K562 (cell line): ENCODE measurements around the gene FRYL. TPM values are rescaled to one million over a fixed set of nuclear protein-coding genes. Genes with fewer than 3 reads are reported as not detected.

ENCODE experiments used
- ATAC-seq: fragments of 200-7000 bp; cut with Tn5 transposase; 3 replicates; pipeline ENCODE4 v1.9.1; 2020; ENCODE audit warnings: moderate library complexity
- BruUV-seq: library from RNA; stranded (reverse); fragments of 400-500 nt; replicated peaks from 2 replicates; lab custom pipeline; 2021; lab: Mats Ljungman, UMichigan
- CTCF ChIA-PET: fragments of 300-600 bp; formaldehyde crosslinking; extraction: SDS; loops from one replicate; lab custom pipeline; 2021; ENCODE audit warnings: low intra/inter-chr PET ratio; lab: Yijun Ruan, JAX
- POLR2A ChIA-PET: fragments of 300-600, 350-650 bp; sonication (Branson Sonifier 250); formaldehyde crosslinking; extraction: SDS; loops from one replicate; lab custom pipeline; 2021; ENCODE audit warnings: antibody characterized with exemption, inconsistent platforms; lab: Yijun Ruan, JAX
- DNase-seq, 4 experiments: peaks; one replicate each; pipeline versions ENCODE4 v3.0.0 to v3.0.0-alpha.2; 2011 to 2018; ENCODE audit warnings: low spot score in 3 of 4, mixed read lengths in 3 of 4; ENCODE audit errors: extremely low read depth in 1 of 4
- FAIRE-seq: peaks from 2 replicates; lab custom pipeline; 2011; peaks lifted over from hg19 to GRCh38; lab: Jason Lieb, UNC
- H2AFZ ChIP-seq: 2 replicates; pipeline ENCODE4 v1.6.0; 2011; ENCODE audit warnings: low read depth, low read length, control low read depth, inconsistent platforms
- H3K27ac ChIP-seq: fragments of 200-600 bp; 3 replicates; pipeline ENCODE4 v1.8.0; 2011; ENCODE audit warnings: low read depth, mild to moderate bottlenecking, control low read depth, inconsistent platforms, low read length, moderate library complexity, mixed read lengths; ENCODE audit errors: extremely low read depth
- H3K27me3 ChIP-seq, 2 experiments: fragments of 300-600 bp in 1 of 2; 2 replicates in 1 of 2; 3 replicates in 1 of 2; pipeline versions ENCODE4 v1.6.0 to v1.8.0; 2011; ENCODE audit warnings: inconsistent platforms in 2 of 2, low read length in 2 of 2, mild to moderate bottlenecking in 1 of 2, mixed read lengths in 1 of 2, moderate library complexity in 1 of 2; ENCODE audit not compliant: control insufficient read depth in 2 of 2, insufficient read depth in 2 of 2
- H3K36me3 ChIP-seq: fragments of 300-600 bp; 3 replicates; pipeline ENCODE4 v1.8.0; 2011; ENCODE audit warnings: mild to moderate bottlenecking, low read length, inconsistent platforms; ENCODE audit not compliant: control insufficient read depth, insufficient read depth
- H3K4me1 ChIP-seq, 2 experiments: fragments of 200-600 bp in 1 of 2; replicated peaks in 1 of 2; 2 replicates in 1 of 2; 3 replicates in 1 of 2; pipeline versions ENCODE4 v1.5.1 to v1.8.0; 2011; ENCODE audit warnings: inconsistent platforms in 2 of 2, low read length in 2 of 2, mild to moderate bottlenecking in 1 of 2, mixed read lengths in 1 of 2, moderate library complexity in 1 of 2; ENCODE audit not compliant: control insufficient read depth in 2 of 2, insufficient read depth in 2 of 2
- H3K4me2 ChIP-seq: 2 replicates; pipeline ENCODE4 v1.6.1; 2011; ENCODE audit warnings: low read length, control low read depth, inconsistent platforms, mixed read lengths; ENCODE audit not compliant: insufficient read depth
- H3K4me3 ChIP-seq: fragments of 200-600 bp; sonication (generic), shearing (Covaris generic); 2 replicates; pipeline ENCODE4 v1.5.1; 2016; ENCODE audit warnings: control low read depth, inconsistent platforms
- H3K79me2 ChIP-seq: fragments of 200-600 bp; 3 replicates; pipeline ENCODE4 v1.8.0; 2011; ENCODE audit warnings: low read length, inconsistent platforms; ENCODE audit not compliant: control insufficient read depth, insufficient read depth
- H3K9ac ChIP-seq, 2 experiments: 2 replicates each; pipeline versions ENCODE4 v1.6.0 to v1.6.1; 2011; ENCODE audit warnings: low read depth in 2 of 2, low read length in 2 of 2, control low read depth in 1 of 2, inconsistent platforms in 1 of 2, mild to moderate bottlenecking in 1 of 2, mixed read lengths in 1 of 2; ENCODE audit not compliant: insufficient read depth in 1 of 2
- H3K9me1 ChIP-seq: one replicate; pipeline ENCODE4 v1.6.0; 2011; ENCODE audit warnings: inconsistent platforms, mild to moderate bottlenecking, low read length, moderate library complexity; ENCODE audit not compliant: control insufficient read depth, insufficient read depth
- H3K9me3 ChIP-seq: replicated peaks from 2 replicates; pipeline ENCODE4 v1.5.1; 2011; ENCODE audit warnings: low read depth, low read length, inconsistent platforms; ENCODE audit not compliant: control insufficient read depth, insufficient read depth
- H4K20me1 ChIP-seq: replicated peaks from 2 replicates; pipeline ENCODE4 v1.6.1; 2011; ENCODE audit warnings: low read length, inconsistent platforms, mixed read lengths; ENCODE audit not compliant: control insufficient read depth, insufficient read depth
- ARID2 ChIP-seq: fragments of 450-650 bp; IDR thresholded peaks from 2 replicates; pipeline ENCODE4 v1.6.1; 2017; ENCODE audit warnings: antibody characterized with exemption, mild to moderate bottlenecking
- ARNT ChIP-seq, 2 experiments: fragments of 450-650 bp; IDR thresholded peaks; 2 replicates each; pipeline ENCODE4 v1.6.1; 2016; ENCODE audit warnings: mild to moderate bottlenecking in 1 of 2
- CEBPB ChIP-seq: fragments of 450-650 bp; IDR thresholded peaks from 2 replicates; pipeline ENCODE4 v1.6.1; 2016; ENCODE audit warnings: missing genetic modification characterization, missing compliant biosample characterization
- CREM ChIP-seq: IDR thresholded peaks from 2 replicates; pipeline ENCODE4 v1.6.1; 2014; ENCODE audit warnings: antibody characterized with exemption, low read depth
- CTBP1 ChIP-seq: fragments of 450-650 bp; IDR thresholded peaks from 2 replicates; pipeline ENCODE4 v1.6.1; 2016; ENCODE audit warnings: borderline replicate concordance
- FOXK2 ChIP-seq, 2 experiments: fragments of 450-650 bp; IDR thresholded peaks in 1 of 2; conservative IDR thresholded peaks in 1 of 2; 2 replicates each; pipeline ENCODE4 v1.6.1; 2016; ENCODE audit warnings: low read depth in 2 of 2, mild to moderate bottlenecking in 1 of 2
- GABPA ChIP-seq: fragments of 200-800 bp; sonication (Bioruptor generic); conservative IDR thresholded peaks from 2 replicates; pipeline ENCODE4 v1.6.1; 2016; ENCODE audit warnings: low read depth, missing genetic modification characterization, missing compliant biosample characterization
- MAFG ChIP-seq: fragments of 450-650 bp; conservative IDR thresholded peaks from 2 replicates; pipeline ENCODE4 v1.6.1; 2016; ENCODE audit warnings: missing genetic modification characterization, missing compliant biosample characterization
- NCOR1 ChIP-seq: fragments of 450-650 bp; IDR thresholded peaks from 2 replicates; pipeline ENCODE4 v1.6.1; 2016; ENCODE audit warnings: mild to moderate bottlenecking, moderate library complexity
- NR2C1 ChIP-seq, 2 experiments: fragments of 450-650 bp; IDR thresholded peaks; 2 replicates each; pipeline ENCODE4 v1.6.1; 2017; ENCODE audit warnings: mild to moderate bottlenecking in 2 of 2, antibody characterized with exemption in 1 of 2, inconsistent platforms in 1 of 2, missing compliant biosample characterization in 1 of 2, missing genetic modification characterization in 1 of 2
- NR2C2 ChIP-seq, 2 experiments: fragments of 200-800 bp in 1 of 2; sonication (Bioruptor generic) in 1 of 2; sonication (generic) in 1 of 2; formaldehyde crosslinking in 1 of 2; IDR thresholded peaks; 2 replicates each; pipeline versions ENCODE4 v1.6.1 to v1.8.0; 2016 to 2022; ENCODE audit warnings: mild to moderate bottlenecking in 1 of 2, missing compliant biosample characterization in 1 of 2, missing genetic modification characterization in 1 of 2, missing genetic modification reagents in 1 of 2
- TCF3 ChIP-seq: sonication (generic); formaldehyde crosslinking; IDR thresholded peaks from 2 replicates; pipeline ENCODE4 v1.4.0; 2020; ENCODE audit warnings: mild to moderate bottlenecking, missing genetic modification reagents
- ZNF780A ChIP-seq: fragments of 250-450 bp; sonication (Bioruptor Pico); IDR thresholded peaks from 2 replicates; pipeline ENCODE4 v1.5.0; 2021; ENCODE audit warnings: mild to moderate bottlenecking
- WGBS: fragments of 100-300 bp; shearing (Covaris generic); methylation state at CpG from one replicate; pipeline ENCODE4 v1.1.6; 2016; ENCODE audit warnings: low coverage, mixed read lengths; ENCODE audit not compliant: insufficient coverage; ENCODE audit errors: missing lambda C conversion rate; 5-methylcytosine and 5-hydroxymethylcytosine counted together
- in situ Hi-C: fragments of 300-500 bp; cut with MboI; formaldehyde crosslinking; loops from 4 replicates; pipeline ENCODE4 v1.15.0; 2018; ENCODE audit warnings: inconsistent platforms, mixed read lengths
- intact Hi-C: fragments of 100-400 bp; cut with micrococcal nuclease; formaldehyde crosslinking; loops from 2 replicates; pipeline ENCODE4 v1.14.2; 2022
- polyA plus RNA-seq, 8 experiments: library from polyadenylated mRNA; depleted of rRNA in 4 of 8; stranded (reverse) in 5 of 8; unstranded in 3 of 8; fragments of >200 nt; fragmentation: Nextera tagmentation in 2 of 8; fragmentation: Illumina TruSeq in 1 of 8; extraction: Ambion mirVana in 2 of 8; extraction: Trizol in 1 of 8; gene quantifications; 2 replicates each; pipeline versions ENCODE4 v1.2.1 to v1.2.3, GENCODE V29; 2011 to 2014; ENCODE audit warnings: inconsistent platforms in 1 of 8, missing spikeins in 1 of 8
- total RNA-seq, 7 experiments: library from RNA; depleted of rRNA in 6 of 7; stranded (reverse); fragments of >200 nt in 6 of 7; fragmentation: Illumina TruSeq in 2 of 7; extraction: Trizol in 2 of 7; gene quantifications; 2 replicates each; pipeline versions ENCODE4 v1.2.1 to v1.2.3, GENCODE V29; 2011 to 2021; ENCODE audit warnings: low replicate concordance in 1 of 7
- TF ChIP-seq, protein P1 (sequence below): sonication (generic); formaldehyde crosslinking; IDR thresholded peaks from 2 replicates; pipeline ENCODE4 v1.8.0; 2022; ENCODE audit warnings: mild to moderate bottlenecking, missing genetic modification reagents

The FRYL gene
- total and polyA plus RNA-seq, 9 of the 15 experiments (the other 6 are each of a cell fraction or from before 2014, with no cell fraction given), result 7.2 to 34.9 (median 15.9) TPM

DNA sequence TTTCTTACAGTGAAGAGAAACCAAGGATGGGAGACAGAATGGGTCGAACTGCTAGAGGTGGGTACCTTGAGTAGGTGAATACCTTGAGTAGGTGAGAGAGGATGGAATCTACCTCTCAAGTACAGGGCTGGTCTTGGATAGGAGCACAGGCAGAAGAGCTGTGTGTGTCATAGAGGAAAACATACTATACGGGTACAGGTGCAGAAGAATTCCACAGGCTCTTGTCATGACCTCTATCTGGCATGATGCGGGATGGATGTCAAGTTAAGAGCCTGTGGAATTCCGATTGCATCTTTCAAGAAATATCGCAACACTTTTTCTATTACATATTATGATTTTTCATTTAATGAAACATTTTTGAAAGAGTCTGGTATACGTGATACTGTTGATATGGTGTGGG, 32.8 kb upstream of the FRYL start:
- BruUV-seq, result no TSS peak
- TF ChIP-seq ARNT (IDR thresholded peaks at IDR 0.05) (no peak), ARID2 (no peak)
- no peak for FAIRE-seq
- no peak overlapping the region for H3K27ac ChIP-seq
- ChIA-PET CTCF (no interaction called here), POLR2A (interaction anchor here (0.9 to 1.2 kb wide), 2 partner anchors 27 to 49 kb away, joined by 3 read pairs; no protein-coding TSS in a partner anchor)
- no peaks in the 10 kb centered on the region for H3K9me3 ChIP-seq
- no peaks in the 10 kb centered on the region for H3K9me1 ChIP-seq
- 33% methylated on average over 6 of the region's 6 CpGs for WGBS
- ATAC-seq, result no peak
- H3K36me3 ChIP-seq, result no peaks in the 10 kb centered on the region
- H3K4me3 ChIP-seq, result no peak overlapping the region
- intact Hi-C loops, result no loop called here
- H3K27me3 ChIP-seq, result peaks cover 0 to 3% of the 10 kb centered on the region in 2 experiments; a peak in 1 of 5 replicates
- in situ Hi-C loops, result no loop called here
- H3K4me2 ChIP-seq, result no peak overlapping the region
- H4K20me1 ChIP-seq, result no peaks in the 10 kb centered on the region
- no peaks in the 10 kb centered on the region; a peak in 1 of 5 replicates for H3K4me1 ChIP-seq
- DNase-seq, result no peak
- no peak overlapping the region for H3K9ac ChIP-seq
- H3K79me2 ChIP-seq, result no peaks in the 10 kb centered on the region
- H2AFZ ChIP-seq, result no peak overlapping the region

DNA sequence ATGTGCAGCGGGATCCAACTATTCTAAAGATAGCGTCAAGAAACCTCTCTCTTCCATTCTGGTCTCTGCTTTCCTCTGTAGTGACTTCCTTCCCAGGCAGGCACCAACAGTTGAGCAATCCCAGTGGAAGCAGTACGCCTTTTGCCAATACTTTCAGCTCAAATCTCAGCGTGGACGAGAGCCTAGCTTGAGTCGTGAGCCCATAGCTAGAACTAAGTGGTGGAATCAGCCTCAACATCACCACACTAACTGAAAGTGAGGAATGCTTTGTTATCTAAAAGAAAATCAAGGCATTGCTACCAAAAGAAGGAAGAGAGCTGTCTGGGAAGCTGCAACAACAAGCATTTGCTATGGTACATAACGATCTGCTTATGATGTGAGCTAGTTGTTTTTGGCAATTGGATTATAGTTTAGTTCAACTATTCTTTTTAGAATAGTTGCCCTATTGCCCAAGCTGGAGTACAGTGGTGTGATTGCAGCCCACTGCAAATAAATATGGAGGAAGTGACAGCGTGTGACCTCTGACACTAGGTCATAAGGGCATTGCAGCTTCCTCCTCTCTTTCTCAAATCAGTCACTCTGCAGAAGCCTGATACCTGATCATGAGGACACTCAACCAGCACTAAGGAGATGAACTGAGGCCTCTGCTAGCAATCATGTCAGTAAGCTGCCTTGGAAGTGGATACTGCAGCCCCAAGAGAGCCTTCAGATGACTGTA, 24.7 kb upstream of the FRYL start:
- Histone ChIP-seq H3K79me2 (no peaks in the 10 kb centered on the region), H3K9me1 (no peaks in the 10 kb centered on the region), H3K9me3 (no peaks in the 10 kb centered on the region), H3K4me1 (no peaks in the 10 kb centered on the region; a peak in 1 of 5 replicates), H3K4me3 (no peak overlapping the region), H3K9ac (no peak overlapping the region), H4K20me1 (no peaks in the 10 kb centered on the region), H2AFZ (no peak overlapping the region), H3K4me2 (peak overlapping the region; percentile 0; the same call in 1 of the 2 replicates), H3K36me3 (no peaks in the 10 kb centered on the region), H3K27me3 (no peaks in the 10 kb centered on the region), H3K27ac (no peak overlapping the region)
- ChIA-PET CTCF (no interaction called here), POLR2A (interaction anchor here (1.0 kb wide), 3 partner anchors 12 to 24 kb away, joined by 3 to 7 read pairs (median 5); partner anchors contain the start of gene FRYL)
- DNase-seq (peak in 1 of 4 experiments; percentile 52), ATAC-seq (peak; percentile 62), FAIRE-seq (peak; percentile 80)
- in situ Hi-C loops (no loop called here), intact Hi-C loops (no loop called here)
- WGBS, result 24% methylated on average over 8 of the region's 8 CpGs
- BruUV-seq, result no TSS peak
- TF ChIP-seq CEBPB (tag) (peak; percentile 59), ZNF780A (CRISPR knock-in tag) (no peak), CREM (peak; percentile 17; the same call in 1 of the 2 replicates), CTBP1 (peak; percentile 30; the same call in 1 of the 2 replicates), NR2C1 (IDR thresholded peaks at IDR 0.05) (peak; percentile 91), NR2C1 (tag; IDR thresholded peaks at IDR 0.05) (peak; percentile 96), MAFG (tag) (no peak), NR2C2 (CRISPR knock-in tag; IDR thresholded peaks at IDR 0.05) (peak; percentile 68; the same call in 1 of the 2 replicates), NR2C2 (tag; IDR thresholded peaks at IDR 0.05) (peak; percentile 96), NCOR1 (peak; percentile 8; the same call in 1 of the 2 replicates), GABPA (tag) (peak; percentile 26; the same call in 1 of the 2 replicates), FOXK2 (conservative IDR thresholded peaks at IDR 0.05 in 1 of 2, IDR thresholded peaks at IDR 0.05 in 1 of 2; ENCODE audit: low read depth in 2 of 2) (no peak), TCF3 (peak; percentile 24; the same call in 1 of the 2 replicates)
- TF ChIP-seq, protein P1, sequence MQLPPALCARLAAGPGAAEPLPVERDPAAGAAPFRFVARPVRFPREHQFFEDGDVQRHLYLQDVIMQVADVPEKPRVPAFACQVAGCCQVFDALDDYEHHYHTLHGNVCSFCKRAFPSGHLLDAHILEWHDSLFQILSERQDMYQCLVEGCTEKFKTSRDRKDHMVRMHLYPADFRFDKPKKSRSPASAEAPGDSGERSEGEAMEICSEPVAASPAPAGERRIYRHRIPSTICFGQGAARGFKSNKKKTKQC (CRISPR knock-in tag), result no peak
